ENCODE results near the gene SNTA1.

SNTA1 gene

GRCh38 chr20:33411711-33412483 lies 31.7 kb downstream of the SNTA1 start:
- Histone ChIP-seq H3K27ac (replicated peaks) (no peak overlapping the region), H3K27me3 (ENCODE audit: insufficient read depth, poor library complexity, severe bottlenecking) (no peaks in the 10 kb centered on the region), H3K4me3 (replicated peaks; ENCODE audit: insufficient read depth, low read length) (no peak overlapping the region)
- no peak for DNase-seq (ENCODE audit: low read depth in 1 of 2, low spot score in 1 of 2)
- no peak for TF ChIP-seq CTCF (IDR thresholded peaks at IDR 0.05; ENCODE audit: insufficient read depth, low read length)
- no peak for TF ChIP-seq POLR2AphosphoS5 (IDR thresholded peaks at IDR 0.05; ENCODE audit: low read depth)
- no peak for TF ChIP-seq SPI1 (IDR thresholded peaks at IDR 0.05; ENCODE audit: borderline replicate concordance, low read depth)
- TF ChIP-seq GABPA (IDR thresholded peaks at IDR 0.05; ENCODE audit: low read depth) = no peak
- TF ChIP-seq REST (IDR thresholded peaks at IDR 0.05; ENCODE audit: insufficient replicate concordance, low read depth) = no peak

GRCh38 chr20:33411242-33411641 lies 32.3 kb downstream of the SNTA1 start:
- Histone ChIP-seq H3K27me3 (ENCODE audit: insufficient read depth, poor library complexity, severe bottlenecking) (no peaks in the 10 kb centered on the region), H3K4me3 (replicated peaks; ENCODE audit: insufficient read depth, low read length) (no peak overlapping the region), H3K27ac (replicated peaks) (no peak overlapping the region)
- no peak for TF ChIP-seq GABPA (IDR thresholded peaks at IDR 0.05; ENCODE audit: low read depth)
- TF ChIP-seq SPI1 (IDR thresholded peaks at IDR 0.05; ENCODE audit: borderline replicate concordance, low read depth) = no peak
- TF ChIP-seq REST (IDR thresholded peaks at IDR 0.05; ENCODE audit: insufficient replicate concordance, low read depth) = no peak
- TF ChIP-seq CTCF (IDR thresholded peaks at IDR 0.05; ENCODE audit: insufficient read depth, low read length) = no peak
- no peak for TF ChIP-seq POLR2AphosphoS5 (IDR thresholded peaks at IDR 0.05; ENCODE audit: low read depth)
- DNase-seq (ENCODE audit: low read depth in 1 of 2, low spot score in 1 of 2) = no peak

GRCh38 chr20:33410081-33410742 lies 33.4 kb downstream of the SNTA1 start:
- H3K27ac ChIP-seq (replicated peaks) = no peak overlapping the region
- no peak for DNase-seq (ENCODE audit: low read depth in 1 of 2, low spot score in 1 of 2)
- H3K4me3 ChIP-seq (replicated peaks; ENCODE audit: insufficient read depth, low read length) = no peak overlapping the region
- no peaks in the 10 kb centered on the region for H3K27me3 ChIP-seq (ENCODE audit: insufficient read depth, poor library complexity, severe bottlenecking)
- TF ChIP-seq GABPA (IDR thresholded peaks at IDR 0.05; ENCODE audit: low read depth) = no peak
- TF ChIP-seq POLR2AphosphoS5 (IDR thresholded peaks at IDR 0.05; ENCODE audit: low read depth) = no peak
- no peak for TF ChIP-seq REST (IDR thresholded peaks at IDR 0.05; ENCODE audit: insufficient replicate concordance, low read depth)
- no peak for TF ChIP-seq CTCF (IDR thresholded peaks at IDR 0.05; ENCODE audit: insufficient read depth, low read length)
- TF ChIP-seq SPI1 (IDR thresholded peaks at IDR 0.05; ENCODE audit: borderline replicate concordance, low read depth) = no peak

All from HL-60 (cell line).